Prostate gland (tissue), 2 donors: ENCODE results near the gene BAIAP3. TPM values are rescaled to one million over a fixed set of nuclear protein-coding genes. Genes with fewer than 3 reads are reported as not detected.

Source experiments
- DNase-seq: peaks from one replicate; pipeline ENCODE4 v3.0.0-alpha.2; 2019; ENCODE audit warnings: low spot score
- H3K27ac ChIP-seq, 2 donors: fragments of 200-600 bp; sonication (generic); 2 replicates each; pipeline ENCODE4 v1.5.1; 2017 to 2019
- H3K27me3 ChIP-seq: fragments of 200-600 bp; sonication (generic); replicated peaks from 2 replicates; pipeline ENCODE4 v1.5.1; 2019; ENCODE audit not compliant: insufficient read depth
- H3K36me3 ChIP-seq, 2 donors: fragments of 200-600 bp; sonication (generic); 1 replicate in 1 of 2; 2 replicates in 1 of 2; pipeline versions ENCODE4 v1.5.1 to v1.8.1; 2017 to 2019
- H3K4me1 ChIP-seq: fragments of 200-600 bp; sonication (generic); replicated peaks from 2 replicates; pipeline ENCODE4 v1.5.1; 2019
- H3K4me3 ChIP-seq, 2 donors: fragments of 200-600 bp; sonication (generic); 2 replicates each; pipeline ENCODE4 v1.5.1; 2017 to 2019
- H3K9me3 ChIP-seq: fragments of 200-600 bp; sonication (generic); 2 replicates; pipeline ENCODE4 v1.5.1; 2017
- POLR2A ChIP-seq: fragments of 450-650 bp; IDR thresholded peaks from one replicate; pipeline ENCODE4 v1.6.1; 2016; ENCODE audit warnings: antibody characterized with exemption, mild to moderate bottlenecking
- POLR2AphosphoS5 ChIP-seq: sonication (generic); formaldehyde crosslinking; IDR thresholded peaks from one replicate; pipeline ENCODE4 v1.6.1; 2017; ENCODE audit warnings: antibody characterized with exemption
- WGBS: methylation state at CpG from one replicate; pipeline ENCODE4 v1.1.5; 2018; 5-methylcytosine and 5-hydroxymethylcytosine counted together
- intact Hi-C: fragments of 100-400 bp; cut with DNase I; formaldehyde crosslinking; loops from one replicate; pipeline ENCODE4 v1.14.2; 2022
- total RNA-seq, 2 donors: library from RNA; depleted of rRNA; stranded (reverse); fragments of >200 nt; gene quantifications; one replicate each; pipeline ENCODE4 v1.1.0, GENCODE V29; 2016
- TF ChIP-seq, protein P1 (sequence below), 4 experiments: fragments of 200-600 bp in 2 of 4; fragments of 450-650 bp in 2 of 4; sonication (generic) in 2 of 4; IDR thresholded peaks; 1 replicate in 3 of 4; 2 replicates in 1 of 4; pipeline ENCODE4 v1.5.1; 2016 to 2019; ENCODE audit warnings: antibody characterized with exemption in 4 of 4, mild to moderate bottlenecking in 2 of 4, moderate library complexity in 2 of 4

BAIAP3 gene
- total RNA-seq, 2 donors from 2014 or later, result 12.1 to 41.6 TPM

DNA sequence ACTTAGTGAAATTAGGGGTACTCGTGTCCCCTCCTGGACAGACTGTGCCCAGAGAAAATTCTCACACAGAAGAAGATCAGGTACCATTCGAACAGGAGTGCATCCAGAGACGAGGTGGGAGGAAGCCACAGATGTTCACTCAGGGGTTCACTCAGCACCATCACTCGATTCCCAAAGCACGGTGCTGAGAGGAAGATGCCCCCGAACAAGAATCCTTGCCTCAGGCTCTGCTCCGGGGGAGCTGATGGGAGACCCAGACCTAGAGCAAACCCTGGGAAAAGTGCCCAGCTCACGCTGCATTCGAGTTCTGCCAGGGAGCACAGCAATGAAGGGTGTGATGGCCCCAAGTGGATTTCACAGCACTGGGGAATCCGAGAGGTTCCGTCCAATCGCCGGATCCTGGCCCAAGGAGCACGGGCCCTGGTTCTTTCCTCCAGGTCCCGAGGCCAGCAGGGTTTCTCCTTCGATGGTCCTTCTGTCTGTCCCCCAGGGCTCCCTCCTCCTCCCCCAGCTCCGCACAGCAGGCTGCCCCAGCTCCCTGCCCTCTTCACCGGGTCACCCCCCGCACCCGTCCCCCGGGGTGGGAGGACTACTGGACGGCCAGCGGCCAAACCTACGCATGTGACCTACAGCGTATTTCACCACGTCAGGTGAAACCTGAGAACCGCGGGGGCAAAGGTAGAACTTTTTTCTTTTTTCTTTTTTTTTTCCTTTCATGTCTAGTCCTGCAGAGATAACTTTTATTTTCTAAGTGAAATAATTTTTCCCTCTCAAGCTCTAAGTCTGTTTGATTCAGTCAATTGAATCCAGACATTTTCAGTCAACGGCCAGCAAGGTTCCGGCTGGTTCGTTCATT, 34.2 kb upstream of the BAIAP3 start:
- Histone ChIP-seq H3K4me3 (no peak overlapping the region), H3K36me3 (no peaks in the 10 kb centered on the region), H3K9me3 (no peaks in the 10 kb centered on the region), H3K27me3 (no peaks in the 10 kb centered on the region), H3K4me1 (peaks cover 9% of the 10 kb centered on the region), H3K27ac (no peak overlapping the region)
- DNase-seq, result no peak
- 53% methylated on average over 31 of the region's 31 CpGs for WGBS
- peak; percentile 36 for TF ChIP-seq POLR2A
- TF ChIP-seq, protein P1, sequence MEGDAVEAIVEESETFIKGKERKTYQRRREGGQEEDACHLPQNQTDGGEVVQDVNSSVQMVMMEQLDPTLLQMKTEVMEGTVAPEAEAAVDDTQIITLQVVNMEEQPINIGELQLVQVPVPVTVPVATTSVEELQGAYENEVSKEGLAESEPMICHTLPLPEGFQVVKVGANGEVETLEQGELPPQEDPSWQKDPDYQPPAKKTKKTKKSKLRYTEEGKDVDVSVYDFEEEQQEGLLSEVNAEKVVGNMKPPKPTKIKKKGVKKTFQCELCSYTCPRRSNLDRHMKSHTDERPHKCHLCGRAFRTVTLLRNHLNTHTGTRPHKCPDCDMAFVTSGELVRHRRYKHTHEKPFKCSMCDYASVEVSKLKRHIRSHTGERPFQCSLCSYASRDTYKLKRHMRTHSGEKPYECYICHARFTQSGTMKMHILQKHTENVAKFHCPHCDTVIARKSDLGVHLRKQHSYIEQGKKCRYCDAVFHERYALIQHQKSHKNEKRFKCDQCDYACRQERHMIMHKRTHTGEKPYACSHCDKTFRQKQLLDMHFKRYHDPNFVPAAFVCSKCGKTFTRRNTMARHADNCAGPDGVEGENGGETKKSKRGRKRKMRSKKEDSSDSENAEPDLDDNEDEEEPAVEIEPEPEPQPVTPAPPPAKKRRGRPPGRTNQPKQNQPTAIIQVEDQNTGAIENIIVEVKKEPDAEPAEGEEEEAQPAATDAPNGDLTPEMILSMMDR (IDR thresholded peaks at IDR 0.05), result no peak
- TF ChIP-seq POLR2AphosphoS5, result no peak
- intact Hi-C loops, result no loop called here

DNA sequence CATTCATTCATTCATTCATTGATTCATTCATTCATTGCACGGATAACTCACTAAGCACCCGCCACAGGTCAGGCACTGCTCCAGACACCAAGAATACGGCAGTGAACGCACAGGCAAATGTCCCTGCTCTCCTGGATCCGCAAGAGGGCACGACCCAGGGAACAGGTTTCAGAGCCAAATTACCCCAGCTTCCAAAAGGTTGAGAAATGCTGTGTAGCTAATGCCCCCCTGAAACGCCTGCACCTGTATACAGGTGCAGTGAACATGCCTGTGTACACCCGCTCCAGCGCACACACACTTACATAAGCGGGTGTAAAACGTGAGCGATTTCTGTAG, 33.6 kb upstream of the BAIAP3 start:
- peaks cover 9% of the 10 kb centered on the region for H3K4me1 ChIP-seq
- no peaks in the 10 kb centered on the region for H3K9me3 ChIP-seq
- H3K27ac ChIP-seq, result no peak overlapping the region
- no peak for TF ChIP-seq POLR2A
- TF ChIP-seq, protein P1 (IDR thresholded peaks at IDR 0.05), result no peak
- no peak for TF ChIP-seq POLR2AphosphoS5
- H3K36me3 ChIP-seq, result no peaks in the 10 kb centered on the region
- no peaks in the 10 kb centered on the region for H3K27me3 ChIP-seq
- no peak for DNase-seq
- intact Hi-C loops, result loop anchor here (10.0 kb wide), 1 partner anchor 65 kb away; no protein-coding TSS in a partner anchor
- WGBS, result 64% methylated on average over 12 of the region's 12 CpGs
- H3K4me3 ChIP-seq, result no peak overlapping the region

DNA sequence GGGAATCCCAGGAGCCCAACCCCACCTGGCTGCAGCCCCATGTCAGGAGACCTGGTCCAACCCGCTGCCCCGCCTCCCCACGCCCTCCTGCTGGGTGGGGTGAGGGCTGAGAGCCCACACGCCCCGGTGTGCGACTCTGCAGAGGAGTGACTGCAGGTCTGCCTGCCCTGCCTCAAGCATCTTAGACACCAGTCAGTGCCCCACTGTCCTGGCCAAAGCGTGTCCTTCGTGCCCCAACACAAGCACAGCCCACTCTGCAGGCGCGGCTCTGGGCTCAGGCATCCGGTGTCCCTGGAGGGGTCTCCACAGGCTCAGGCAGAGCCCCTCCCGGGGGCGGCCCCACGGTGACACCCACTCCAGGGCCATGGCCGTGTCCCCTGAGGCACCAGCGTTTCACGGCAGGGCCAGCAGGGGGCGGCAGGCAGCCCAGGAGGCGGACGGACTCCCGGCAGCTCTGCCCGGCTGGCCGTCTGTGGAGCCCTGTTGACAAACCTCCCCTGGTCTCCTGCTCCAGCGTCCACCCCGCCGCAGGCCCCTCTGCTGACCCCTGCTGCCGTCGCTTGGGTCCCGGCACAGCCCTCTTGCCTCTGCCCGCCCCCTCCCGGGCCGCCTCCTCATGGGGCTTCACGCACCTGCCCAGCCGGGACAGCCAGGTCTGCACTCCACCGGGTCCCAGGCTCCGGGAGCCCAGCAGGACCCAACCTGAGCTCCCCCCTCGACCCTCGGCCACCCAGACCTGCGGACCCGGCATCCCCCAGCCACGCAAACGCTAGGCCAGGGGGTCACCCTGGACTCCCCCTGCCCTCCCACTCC, 32.6 kb upstream of the BAIAP3 start:
- H3K27ac ChIP-seq, result no peak overlapping the region
- no peak overlapping the region for H3K4me3 ChIP-seq
- 8% methylated on average over 37 of the region's 42 CpGs for WGBS
- no peaks in the 10 kb centered on the region for H3K9me3 ChIP-seq
- TF ChIP-seq POLR2AphosphoS5 (no peak), POLR2A (peak; percentile 44)
- TF ChIP-seq, protein P1 (IDR thresholded peaks at IDR 0.05), result peak; percentile 37 to 86 (median 65)
- intact Hi-C loops, result loop anchor here (10.0 kb wide), 1 partner anchor 64 kb away; no protein-coding TSS in a partner anchor
- H3K36me3 ChIP-seq, result no peaks in the 10 kb centered on the region
- H3K4me1 ChIP-seq, result peaks cover 9% of the 10 kb centered on the region
- H3K27me3 ChIP-seq, result no peaks in the 10 kb centered on the region
- DNase-seq, result peak; percentile 48

GRCh38 chr16:1301562-1301961, 31.9 kb upstream of the BAIAP3 start:
- intact Hi-C loops, result loop anchor here (10.0 kb wide), 1 partner anchor 63 kb away; no protein-coding TSS in a partner anchor
- Histone ChIP-seq H3K36me3 (no peaks in the 10 kb centered on the region), H3K27me3 (no peaks in the 10 kb centered on the region), H3K4me3 (no peak overlapping the region), H3K27ac (no peak overlapping the region), H3K9me3 (no peaks in the 10 kb centered on the region), H3K4me1 (peaks cover 9% of the 10 kb centered on the region)
- 78% methylated on average over 12 of the region's 12 CpGs for WGBS
- TF ChIP-seq, protein P1 (IDR thresholded peaks at IDR 0.05), result no peak
- TF ChIP-seq POLR2AphosphoS5 (no peak), POLR2A (no peak)
- no peak for DNase-seq
